Measurements from ENCODE around the gene SNX17.

Gene SNX17

DNA sequence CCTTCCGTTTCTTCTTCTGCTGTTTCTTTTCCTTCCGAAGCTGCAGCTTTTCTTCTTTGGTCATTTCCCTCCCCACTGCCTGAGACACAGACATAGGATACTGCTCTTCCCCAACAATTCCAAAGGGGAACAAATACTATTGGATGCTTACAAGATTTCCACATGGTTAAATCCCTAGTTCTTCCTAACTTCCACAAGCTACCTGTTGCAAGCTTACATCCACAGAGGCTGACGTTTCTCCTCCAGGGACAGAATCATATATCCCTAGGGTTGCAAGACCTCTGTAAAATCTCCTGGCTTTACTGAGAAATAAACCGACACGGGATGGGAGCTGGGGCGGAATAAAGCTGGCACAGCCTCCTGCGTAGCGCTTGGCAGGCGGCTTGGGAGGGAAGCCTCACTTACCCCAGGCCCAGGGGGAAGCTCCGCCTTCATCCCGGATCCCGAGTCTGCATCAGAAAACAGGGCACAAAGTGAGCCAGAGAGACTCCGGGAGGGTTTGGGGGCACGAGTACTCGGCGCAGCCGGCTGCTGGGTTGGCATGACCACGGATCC, 868 bp upstream of the SNX17 start:
- DNase-seq, result no peak

- no peak for DNase-seq
Measured at GRCh38 chr2:27370816-27371620, 602 bp downstream of the SNX17 start.

DNA sequence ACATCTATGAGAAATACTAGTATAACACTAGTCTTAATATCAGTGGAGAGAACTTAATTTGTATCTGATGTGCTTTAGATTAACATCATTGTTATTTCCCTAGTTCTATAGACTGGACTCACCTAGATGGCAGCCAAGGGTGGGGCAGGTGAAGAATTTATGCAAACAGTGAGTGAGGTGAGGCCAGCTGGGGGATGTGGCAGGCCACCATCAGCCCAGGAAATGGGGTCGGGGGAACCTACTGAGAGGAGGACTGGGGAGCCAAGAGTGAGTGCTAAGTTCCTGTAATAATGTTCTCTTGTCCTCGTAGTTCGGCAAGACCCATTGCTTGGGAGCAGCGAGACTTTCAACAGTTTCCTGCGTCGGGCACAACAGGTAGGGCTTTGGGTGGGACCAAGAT, 2.5 kb downstream of the SNX17 start:
- no peak for DNase-seq

DNA sequence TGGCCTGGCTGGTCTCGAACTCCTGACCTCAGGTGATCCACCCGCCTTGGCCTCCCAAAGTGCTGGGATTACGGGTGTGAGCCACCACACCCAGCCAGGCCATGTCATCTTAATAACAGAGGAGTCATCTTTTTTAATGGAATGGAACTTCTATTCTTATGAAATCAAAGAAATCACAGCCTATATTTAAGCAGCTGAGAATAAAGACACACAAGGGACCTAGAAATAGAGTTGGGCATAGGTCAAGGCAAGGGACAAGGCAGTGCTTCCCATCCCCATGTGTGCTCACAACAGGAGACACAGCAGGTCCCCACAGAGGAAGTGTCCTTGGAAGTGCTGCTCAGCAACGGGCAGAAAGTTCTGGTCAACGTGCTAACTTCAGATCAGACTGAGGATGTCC, 3.2 kb downstream of the SNX17 start:
- no peak for DNase-seq

DNA sequence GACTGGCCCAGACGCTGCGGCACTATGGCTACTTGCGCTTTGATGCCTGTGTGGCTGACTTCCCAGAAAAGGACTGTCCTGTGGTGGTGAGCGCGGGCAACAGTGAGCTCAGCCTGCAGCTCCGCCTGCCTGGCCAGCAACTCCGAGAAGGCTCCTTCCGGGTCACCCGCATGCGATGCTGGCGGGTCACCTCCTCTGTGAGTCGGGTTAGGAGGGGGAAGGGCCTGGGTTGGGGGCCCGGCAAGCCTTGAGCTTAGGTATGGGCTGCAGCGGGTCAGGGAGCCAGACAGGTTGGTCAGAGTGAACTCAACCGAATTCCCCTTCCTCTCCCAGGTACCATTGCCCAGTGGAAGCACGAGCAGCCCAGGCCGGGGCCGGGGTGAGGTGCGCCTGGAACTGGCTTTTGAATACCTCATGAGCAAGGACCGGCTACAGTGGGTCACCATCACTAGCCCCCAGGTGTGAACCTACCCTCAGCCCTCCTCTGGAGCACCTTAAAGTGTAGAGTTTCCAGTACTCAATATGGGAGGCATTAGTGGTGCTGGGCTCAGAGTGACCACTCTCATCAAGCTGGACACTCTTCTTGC, 5.2 kb downstream of the SNX17 start:
- DNase-seq, result no peak

GRCh38 chr2:27376151-27376865, 5.9 kb downstream of the SNX17 start:
- no peak for DNase-seq

- no peak for DNase-seq
Measured at GRCh38 chr2:27376866-27377617, 6.6 kb downstream of the SNX17 start.

GRCh38 chr2:27377618-27378095, 7.2 kb downstream of the SNX17 start:
- DNase-seq, result no peak

- DNase-seq, result no peak
Measured at GRCh38 chr2:27378096-27378808, 7.8 kb downstream of the SNX17 start.

DNA sequence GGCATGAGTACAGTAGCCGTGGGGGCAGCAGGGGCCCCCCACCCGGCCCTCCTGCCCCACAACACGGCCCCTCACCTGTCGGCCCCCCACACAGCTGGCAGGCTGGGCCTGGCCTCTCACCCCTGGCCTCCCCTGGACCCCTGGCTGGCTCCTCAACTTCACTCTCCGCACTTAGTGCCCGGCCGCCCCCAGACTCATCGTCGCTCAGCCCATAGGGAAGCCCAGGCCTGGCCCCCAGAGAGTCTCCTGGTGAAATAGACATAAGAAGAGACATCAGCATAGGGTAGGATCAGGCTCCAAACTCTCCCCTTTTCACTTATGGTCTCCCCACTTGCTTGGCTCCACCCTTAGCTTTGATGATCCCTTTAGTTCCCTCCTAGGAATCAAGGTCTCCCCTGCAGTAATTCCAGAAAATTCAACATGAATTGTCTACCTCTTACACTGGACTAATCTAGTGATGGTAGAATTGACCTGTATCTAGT, 8.4 kb downstream of the SNX17 start:
- no peak for DNase-seq

- no peak for DNase-seq
Measured at GRCh38 chr2:27379383-27379835, 9.0 kb downstream of the SNX17 start.

DNA sequence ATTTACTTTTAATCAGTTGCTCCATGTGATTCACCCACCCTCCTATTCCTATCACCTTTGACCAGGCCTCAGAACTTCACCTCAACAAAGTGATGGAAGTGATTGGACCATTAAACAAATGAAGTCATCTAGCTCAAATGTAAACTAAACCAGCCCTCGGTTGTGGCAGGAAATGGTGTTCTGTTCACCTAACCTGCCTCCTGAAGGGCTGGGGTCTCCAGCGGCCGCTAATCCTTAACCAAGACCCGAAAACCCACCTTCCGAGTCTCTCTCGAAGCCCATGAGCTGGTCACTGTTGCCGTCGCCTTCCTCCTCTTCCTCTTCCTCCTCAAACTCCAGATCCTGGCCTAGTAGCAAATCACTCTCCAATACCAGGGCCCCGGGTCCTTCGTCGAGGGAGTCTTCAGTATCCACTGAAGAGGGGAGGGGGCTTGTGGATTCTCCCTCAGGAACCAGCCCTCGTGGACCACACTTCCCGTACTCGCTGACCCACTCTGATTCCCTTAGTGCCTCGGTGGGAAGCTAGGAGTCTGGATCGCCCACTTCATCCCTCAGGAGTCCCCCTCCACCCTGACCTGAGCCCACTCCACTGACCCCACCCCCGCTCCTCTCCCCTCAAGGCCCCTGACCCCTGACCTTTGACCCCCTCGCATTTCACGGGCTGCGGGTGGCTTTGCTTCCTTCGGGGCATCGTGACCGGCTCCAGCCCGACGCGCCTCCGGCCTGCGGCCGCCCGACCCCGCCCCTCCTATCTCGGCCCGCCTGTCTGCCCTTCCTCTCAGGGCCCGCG, 9.6 kb downstream of the SNX17 start:
- no peak for DNase-seq

DNA sequence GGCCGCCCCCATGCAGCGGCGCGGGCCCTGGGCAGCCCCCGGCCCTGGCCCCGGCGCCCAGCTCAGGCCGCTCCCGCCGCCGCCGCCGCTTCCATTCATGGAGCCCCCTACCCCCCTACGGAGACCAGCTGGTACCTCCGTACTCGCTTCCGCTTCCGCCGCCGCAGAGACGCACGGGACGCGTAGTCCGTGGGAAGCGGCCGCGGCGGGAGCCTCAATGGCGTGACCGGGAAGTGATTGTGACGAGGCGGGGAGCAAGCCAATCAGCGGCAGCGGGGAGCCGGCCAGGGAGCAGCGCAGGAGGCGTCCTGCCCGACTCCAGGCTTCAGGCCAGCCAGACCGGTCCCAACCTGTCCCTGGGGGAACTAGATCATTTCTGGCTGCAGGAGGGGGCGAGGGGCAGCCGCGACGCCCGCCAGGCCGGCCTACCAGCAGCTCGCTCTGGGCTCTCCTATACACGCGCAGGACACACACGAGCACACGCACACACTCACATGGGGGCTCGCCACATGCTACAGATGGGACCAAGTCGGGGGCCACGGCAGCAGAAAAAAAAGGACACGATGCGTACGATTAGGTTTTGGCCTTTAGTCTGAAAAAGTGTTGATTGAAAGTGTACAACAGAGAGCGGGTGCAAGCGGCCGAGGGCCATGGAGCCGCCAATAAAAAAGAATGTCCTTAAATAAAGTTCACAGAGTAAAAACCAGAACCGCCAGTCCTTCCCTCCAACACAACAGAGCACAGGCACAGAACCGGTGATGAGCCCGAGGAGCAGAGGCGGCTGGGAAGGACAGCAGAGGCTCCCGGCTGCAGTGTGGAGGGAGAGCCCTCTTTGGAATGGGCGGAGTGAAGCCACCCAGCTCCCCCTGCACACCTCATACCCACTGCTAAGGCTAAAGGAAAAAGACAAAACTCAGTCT, 10.5 kb downstream of the SNX17 start, which contains the start of gene ZNF513:
TSS of gene ZNF513 (minus strand) at position 109 of the 920 bp plus-strand sequence. CDS start 208 bp downstream, outside the sequence.
- DNase-seq, result peak; percentile 84

GRCh38 chr2:27381577-27382181, 11.3 kb downstream of the SNX17 start:
- no peak for DNase-seq

DNA sequence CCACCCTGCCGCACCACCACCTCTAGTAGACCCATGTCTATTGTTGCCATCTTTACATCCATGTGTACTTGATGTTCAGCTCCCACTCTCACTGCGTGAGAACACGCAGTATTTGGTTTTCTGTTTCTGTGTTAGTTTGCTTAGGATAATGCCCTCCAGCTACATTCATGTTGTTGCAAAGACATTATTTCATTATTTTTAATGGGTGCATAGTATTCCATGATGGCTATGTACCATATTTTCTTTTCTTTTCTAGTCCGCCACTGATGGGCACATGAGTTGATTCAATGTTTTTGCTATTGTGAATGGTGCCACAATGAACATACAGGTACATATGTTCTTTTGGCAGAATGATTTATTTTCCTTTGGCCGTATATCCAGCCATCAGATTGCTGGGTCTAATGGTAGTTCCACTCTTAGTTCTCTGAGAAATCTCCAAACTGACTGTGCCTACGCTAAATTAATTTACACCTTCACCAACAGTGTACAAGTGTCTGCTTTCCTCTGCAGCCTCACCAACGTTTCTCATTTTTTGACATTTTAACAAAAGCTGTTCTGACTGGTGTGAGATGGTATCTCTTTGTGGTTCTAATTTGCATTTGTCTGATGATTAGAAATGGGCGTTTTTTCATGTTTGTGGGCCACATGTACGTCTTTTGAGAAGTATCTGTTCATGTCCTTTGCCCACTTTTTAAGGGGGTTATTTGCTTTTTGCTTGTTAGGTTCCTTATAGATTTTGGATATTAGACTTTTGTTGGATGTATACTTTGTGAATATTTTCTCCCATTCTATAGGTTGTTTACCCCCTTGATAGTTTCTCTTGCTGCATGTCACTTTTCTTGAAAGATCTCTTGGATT, 20.6 kb downstream of the SNX17 start:
- DNase-seq, result no peak

- DNase-seq, result no peak
Measured at GRCh38 chr2:27393225-27393624, 22.8 kb downstream of the SNX17 start.

DNA sequence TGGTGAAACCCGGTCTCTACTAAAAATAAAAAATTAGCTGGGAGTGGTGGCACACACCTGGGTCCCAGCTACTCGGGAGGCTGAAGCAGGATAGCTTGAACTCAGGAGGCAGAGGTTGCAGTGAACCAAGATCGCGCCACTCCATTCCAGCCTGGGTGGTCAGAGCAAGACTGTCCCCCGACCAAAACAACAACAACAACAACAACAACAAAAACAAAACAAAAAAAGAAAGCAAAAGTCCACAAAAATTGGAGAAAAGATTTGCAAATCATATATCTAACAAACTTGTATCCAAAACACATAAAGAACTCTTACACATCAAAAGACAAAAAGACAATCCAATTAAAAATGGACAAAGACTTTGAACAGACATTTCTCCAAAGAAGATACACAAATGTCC, 28.5 kb downstream of the SNX17 start:
- no peak for DNase-seq

Data from NCI-H2081 treated with DMSO at 0.1 percent for 48 hours (cell line).